HepG2 (cell line): ENCODE data around the gene ABHD12. TPM values are rescaled to one million over a fixed set of nuclear protein-coding genes. Genes with fewer than 3 reads are reported as not detected.

Experiments used
- AGO1 ChIP-seq: fragments of 200-400 bp; formaldehyde crosslinking; IDR thresholded peaks from 2 replicates; pipeline ENCODE4 v1.6.1; 2017; ENCODE audit warnings: mild to moderate bottlenecking, low read depth, low read length, moderate library complexity; ENCODE audit not compliant: poor library complexity, severe bottlenecking
- GTF2F1 ChIP-seq: fragments of 150-350 bp; IDR thresholded peaks from 2 replicates; pipeline ENCODE4 v1.6.1; 2014; ENCODE audit warnings: low read length
- HNF1B ChIP-seq: sonication (generic); formaldehyde crosslinking; IDR thresholded peaks from 2 replicates; pipeline ENCODE4 v1.5.1; 2020; ENCODE audit warnings: mild to moderate bottlenecking, moderate library complexity, missing genetic modification reagents
- KDM4B ChIP-seq: sonication (generic); formaldehyde crosslinking; IDR thresholded peaks from 2 replicates; pipeline ENCODE4 v1.4.0; 2020; ENCODE audit warnings: missing genetic modification reagents
- KLF6 ChIP-seq: IDR thresholded peaks from 2 replicates; pipeline ENCODE4 v1.8.0; 2016; ENCODE audit warnings: missing biosample characterization, missing genetic modification reagents
- MEF2D ChIP-seq: sonication (generic); formaldehyde crosslinking; IDR thresholded peaks from 2 replicates; pipeline ENCODE4 v1.5.1; 2020; ENCODE audit warnings: mild to moderate bottlenecking, missing genetic modification reagents
- NCOR1 ChIP-seq: fragments of 200-600 bp; sonication (generic); IDR thresholded peaks from 2 replicates; pipeline ENCODE4 v1.7.0; 2017; ENCODE audit warnings: antibody characterized with exemption, low read length, borderline replicate concordance
- NR0B2 ChIP-seq: sonication (generic); formaldehyde crosslinking; IDR thresholded peaks from 2 replicates; pipeline ENCODE4 v1.4.0; 2020; ENCODE audit warnings: mild to moderate bottlenecking, missing genetic modification reagents
- NR2F1 ChIP-seq, 2 experiments: fragments of 450-650 bp in 1 of 2; formaldehyde crosslinking in 1 of 2; IDR thresholded peaks; 2 replicates each; pipeline versions ENCODE4 v1.5.0 to v1.6.1; 2016 to 2020; ENCODE audit warnings: mild to moderate bottlenecking in 1 of 2, missing compliant biosample characterization in 1 of 2, missing genetic modification reagents in 1 of 2, moderate library complexity in 1 of 2
- NR2F2 ChIP-seq: IDR thresholded peaks from 2 replicates; pipeline ENCODE4 v1.6.1; 2012; ENCODE audit warnings: low read depth, inconsistent platforms, borderline replicate concordance
- RNF2 ChIP-seq: fragments of 450-650 bp; conservative IDR thresholded peaks from 2 replicates; pipeline ENCODE4 v1.6.1; 2016; ENCODE audit warnings: low read depth
- SNAPC2 ChIP-seq: sonication (generic); formaldehyde crosslinking; IDR thresholded peaks from 2 replicates; pipeline ENCODE4 v1.8.1; 2022; ENCODE audit warnings: mild to moderate bottlenecking, missing genetic modification reagents
- TRIM24 ChIP-seq: sonication (generic); formaldehyde crosslinking; IDR thresholded peaks from 2 replicates; pipeline ENCODE4 v1.8.0; 2022; ENCODE audit warnings: mild to moderate bottlenecking, missing genetic modification reagents
- ZNF235 ChIP-seq: sonication (generic); formaldehyde crosslinking; IDR thresholded peaks from 2 replicates; pipeline ENCODE4 v1.8.1; 2023; ENCODE audit warnings: mild to moderate bottlenecking, missing genetic modification reagents, borderline replicate concordance
- ZNF660 ChIP-seq: sonication (generic); formaldehyde crosslinking; IDR thresholded peaks from 2 replicates; pipeline ENCODE4 v1.5.1; 2020; ENCODE audit warnings: mild to moderate bottlenecking, low read depth, missing genetic modification reagents, borderline replicate concordance
- ZNF768 ChIP-seq: sonication (generic); formaldehyde crosslinking; IDR thresholded peaks from 2 replicates; pipeline ENCODE4 v1.4.0; 2020; ENCODE audit warnings: missing genetic modification reagents
- polyA plus RNA-seq, 8 experiments: library from polyadenylated mRNA; depleted of rRNA in 3 of 8; stranded (reverse) in 7 of 8; unstranded in 1 of 8; fragments of >200 nt; fragmentation: Illumina TruSeq in 4 of 8; extraction: Trizol in 4 of 8; gene quantifications; 2 replicates each; pipeline versions ENCODE4 v1.2.1 to v1.2.3, GENCODE V29; 2011 to 2016; ENCODE audit warnings: low read depth in 4 of 8, missing spikeins in 1 of 8, mixed read lengths in 1 of 8; ENCODE audit not compliant: insufficient read depth in 1 of 8
- total RNA-seq, 5 experiments: library from RNA; depleted of rRNA; stranded (reverse); fragments of >200 nt; fragmentation: Illumina TruSeq; extraction: Trizol; gene quantifications; 2 replicates each; pipeline ENCODE4 v1.2.3, GENCODE V29; 2016; ENCODE audit warnings: low read depth in 1 of 5
- TF ChIP-seq, protein P1 (sequence below): IDR thresholded peaks from 2 replicates; pipeline ENCODE4 v1.6.1; 2016; ENCODE audit warnings: mild to moderate bottlenecking, missing biosample characterization, missing genetic modification reagents
- TF ChIP-seq, protein P2 (sequence below): sonication (generic); formaldehyde crosslinking; IDR thresholded peaks from 2 replicates; pipeline ENCODE4 v1.5.0; 2020; ENCODE audit warnings: mild to moderate bottlenecking, missing genetic modification reagents
- TF ChIP-seq, protein P3 (sequence below): sonication (generic); formaldehyde crosslinking; IDR thresholded peaks from 2 replicates; pipeline ENCODE4 v1.9.0; 2022; ENCODE audit warnings: low read depth, missing genetic modification reagents
- TF ChIP-seq, protein P4 (sequence below): sonication (generic); formaldehyde crosslinking; IDR thresholded peaks from 2 replicates; pipeline ENCODE4 v1.4.0; 2020; ENCODE audit warnings: mild to moderate bottlenecking, low read depth, missing genetic modification reagents

Gene ABHD12
- total and polyA plus RNA-seq, 2 of the 13 experiments (the other 11 are each of a cell fraction or from before 2014, with no cell fraction given), result 23.5 to 72.1 TPM

GRCh38 chr20:25309395-25310267 is 81.0 kb downstream of the ABHD12 start (continued):
- TF ChIP-seq ZNF235 (CRISPR knock-in tag) (no peak), HNF1B (CRISPR knock-in tag) (no peak; the same call in 1 of the 2 replicates), NR2F2 (peak; percentile 74; the same call in 1 of the 2 replicates), NR2F1 (CRISPR knock-in tag; IDR thresholded peaks at IDR 0.05) (peak; percentile 84 to 89), NCOR1 (peak; percentile 55; the same call in 1 of the 2 replicates), ZNF768 (CRISPR knock-in tag) (peak; percentile 19; the same call in 1 of the 2 replicates), RNF2 (no peak), KLF6 (CRISPR knock-in tag) (no peak), SNAPC2 (CRISPR knock-in tag) (peak; percentile 55; the same call in 1 of the 2 replicates), ZNF660 (CRISPR knock-in tag) (no peak), NR0B2 (no peak), TRIM24 (no peak), MEF2D (CRISPR knock-in tag) (0 out of 2 replicates have a peak, but pooled peaks have one; percentile 49), GTF2F1 (no peak), AGO1 (peak; percentile 48), KDM4B (0 out of 2 replicates have a peak, but pooled peaks have one; percentile 11)
- TF ChIP-seq, protein P1, sequence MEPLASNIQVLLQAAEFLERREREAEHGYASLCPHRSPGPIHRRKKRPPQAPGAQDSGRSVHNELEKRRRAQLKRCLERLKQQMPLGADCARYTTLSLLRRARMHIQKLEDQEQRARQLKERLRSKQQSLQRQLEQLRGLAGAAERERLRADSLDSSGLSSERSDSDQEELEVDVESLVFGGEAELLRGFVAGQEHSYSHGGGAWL, result 0 out of 2 replicates have a peak, but pooled peaks have one; percentile 6
- TF ChIP-seq, protein P2, sequence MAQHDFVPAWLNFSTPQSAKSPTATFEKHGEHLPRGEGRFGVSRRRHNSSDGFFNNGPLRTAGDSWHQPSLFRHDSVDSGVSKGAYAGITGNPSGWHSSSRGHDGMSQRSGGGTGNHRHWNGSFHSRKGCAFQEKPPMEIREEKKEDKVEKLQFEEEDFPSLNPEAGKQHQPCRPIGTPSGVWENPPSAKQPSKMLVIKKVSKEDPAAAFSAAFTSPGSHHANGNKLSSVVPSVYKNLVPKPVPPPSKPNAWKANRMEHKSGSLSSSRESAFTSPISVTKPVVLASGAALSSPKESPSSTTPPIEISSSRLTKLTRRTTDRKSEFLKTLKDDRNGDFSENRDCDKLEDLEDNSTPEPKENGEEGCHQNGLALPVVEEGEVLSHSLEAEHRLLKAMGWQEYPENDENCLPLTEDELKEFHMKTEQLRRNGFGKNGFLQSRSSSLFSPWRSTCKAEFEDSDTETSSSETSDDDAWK (CRISPR knock-in tag), result no peak
- TF ChIP-seq, protein P3, sequence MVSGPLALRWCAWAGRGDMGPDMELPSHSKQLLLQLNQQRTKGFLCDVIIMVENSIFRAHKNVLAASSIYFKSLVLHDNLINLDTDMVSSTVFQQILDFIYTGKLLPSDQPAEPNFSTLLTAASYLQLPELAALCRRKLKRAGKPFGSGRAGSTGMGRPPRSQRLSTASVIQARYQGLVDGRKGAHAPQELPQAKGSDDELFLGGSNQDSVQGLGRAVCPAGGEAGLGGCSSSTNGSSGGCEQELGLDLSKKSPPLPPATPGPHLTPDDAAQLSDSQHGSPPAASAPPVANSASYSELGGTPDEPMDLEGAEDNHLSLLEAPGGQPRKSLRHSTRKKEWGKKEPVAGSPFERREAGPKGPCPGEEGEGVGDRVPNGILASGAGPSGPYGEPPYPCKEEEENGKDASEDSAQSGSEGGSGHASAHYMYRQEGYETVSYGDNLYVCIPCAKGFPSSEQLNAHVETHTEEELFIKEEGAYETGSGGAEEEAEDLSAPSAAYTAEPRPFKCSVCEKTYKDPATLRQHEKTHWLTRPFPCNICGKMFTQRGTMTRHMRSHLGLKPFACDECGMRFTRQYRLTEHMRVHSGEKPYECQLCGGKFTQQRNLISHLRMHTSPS (CRISPR knock-in tag), result 0 out of 2 replicates have a peak, but pooled peaks have one; percentile 54
- TF ChIP-seq, protein P4, sequence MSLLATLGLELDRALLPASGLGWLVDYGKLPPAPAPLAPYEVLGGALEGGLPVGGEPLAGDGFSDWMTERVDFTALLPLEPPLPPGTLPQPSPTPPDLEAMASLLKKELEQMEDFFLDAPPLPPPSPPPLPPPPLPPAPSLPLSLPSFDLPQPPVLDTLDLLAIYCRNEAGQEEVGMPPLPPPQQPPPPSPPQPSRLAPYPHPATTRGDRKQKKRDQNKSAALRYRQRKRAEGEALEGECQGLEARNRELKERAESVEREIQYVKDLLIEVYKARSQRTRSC, result no peak
